Right lobe of liver (tissue), 4 donors: ENCODE measurements around the gene SV2C.

Experiments
- CTCF ChIP-seq, 4 donors: fragments of 200-600 bp in 3 of 4; fragments of 450-650 bp in 1 of 4; IDR thresholded peaks; one replicate each; pipeline versions ENCODE4 v1.5.1 to v1.8.0; 2016 to 2022; ENCODE audit warnings: antibody characterized with exemption in 4 of 4, mild to moderate bottlenecking in 2 of 4
- POLR2A ChIP-seq: fragments of 450-650 bp; IDR thresholded peaks from one replicate; pipeline ENCODE4 v1.6.1; 2017; ENCODE audit warnings: antibody characterized with exemption, mild to moderate bottlenecking
- donor health status: DM: no; HTN: no; CAD: no.
- donor health status: DM: no; HTN: no; CAD: no.
- donor health status: DM: no; HTN: yes; CAD: no.

DNA sequence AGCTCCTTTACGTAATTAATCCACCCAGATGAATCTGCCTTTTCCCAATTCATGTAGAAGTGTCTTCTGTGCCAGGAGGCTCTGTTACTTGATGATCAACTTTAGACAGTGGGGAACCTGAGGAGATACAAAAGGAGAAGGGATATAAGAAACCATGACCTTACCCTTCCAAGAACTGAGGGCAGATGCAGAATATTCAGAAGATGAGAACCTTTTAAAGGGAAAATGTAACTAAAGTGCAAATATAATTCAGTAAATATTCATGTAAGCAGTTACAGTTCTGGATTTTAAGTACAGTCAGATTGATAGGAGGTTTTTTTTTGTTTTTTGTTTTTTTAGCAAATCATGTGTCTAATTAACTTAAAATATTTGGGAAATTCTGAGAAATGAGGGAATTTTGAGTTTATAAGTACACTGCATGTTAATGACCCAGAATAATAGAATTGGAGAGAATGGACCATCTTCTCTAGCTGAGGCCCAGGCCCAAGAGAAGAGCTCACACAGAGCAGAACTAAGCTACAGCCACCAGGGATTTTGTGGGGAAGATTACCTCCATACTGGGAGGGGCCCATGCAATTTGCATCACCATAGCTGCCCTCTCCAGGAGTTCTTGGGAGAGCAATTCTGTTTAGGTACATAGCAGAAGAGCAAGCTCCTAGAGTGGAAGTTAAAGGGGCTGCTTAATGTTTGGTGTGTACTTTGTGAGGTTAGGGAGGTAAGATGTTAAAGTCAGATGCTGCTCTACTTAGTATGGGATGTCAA lies 61.5 kb downstream of the SV2C start:
- no peak for TF ChIP-seq CTCF (IDR thresholded peaks at IDR 0.05)
- no peak for TF ChIP-seq POLR2A
